SK-N-SH (cell line): ENCODE results near the gene ATP2B1. TPM values are rescaled to one million over a fixed set of nuclear protein-coding genes. Genes with fewer than 3 reads are reported as not detected.

Experiments
- CTCF ChIA-PET: fragments of 300-600, 350-600 bp; formaldehyde crosslinking; extraction: SDS; loops from one replicate; lab custom pipeline; 2021; lab: Yijun Ruan, JAX
- POLR2A ChIA-PET: fragments of 350-600 bp; sonication (Branson Sonifier 250); formaldehyde crosslinking; extraction: SDS; loops from one replicate; lab custom pipeline; 2020; ENCODE audit warnings: antibody characterized with exemption, inconsistent platforms; lab: Yijun Ruan, JAX
- DNase-seq: peaks from one replicate; pipeline ENCODE4 v3.0.0; 2012
- H2AFZ ChIP-seq: fragments of 200-600 bp; sonication (generic); 2 replicates; pipeline ENCODE4 v1.8.1; 2016; ENCODE audit warnings: antibody characterized with exemption, mild to moderate bottlenecking, low read depth
- H3F3A ChIP-seq: fragments of 200-600 bp; sonication (generic); replicated peaks from 2 replicates; pipeline ENCODE3; 2016; ENCODE audit warnings: antibody characterized with exemption, mild to moderate bottlenecking; ENCODE audit not compliant: insufficient read depth
- H3K27ac ChIP-seq, 2 experiments: fragments of 200-500 bp in 1 of 2; fragments of 200-600 bp in 1 of 2; sonication (Bioruptor generic) in 1 of 2; sonication (generic), shearing (Covaris generic) in 1 of 2; 2 replicates each; pipeline versions ENCODE4 v1.5.1 to v1.6.1; 2014 to 2016; ENCODE audit warnings: low read depth in 2 of 2, inconsistent platforms in 1 of 2, low read length in 1 of 2, mild to moderate bottlenecking in 1 of 2, mixed read lengths in 1 of 2
- H3K27me3 ChIP-seq: fragments of 200-600 bp; sonication (generic), shearing (Covaris generic); 2 replicates; pipeline ENCODE4 v1.6.1; 2016; ENCODE audit warnings: mixed run types; ENCODE audit not compliant: insufficient read depth
- H3K36me3 ChIP-seq, 2 experiments: fragments of 200-500 bp in 1 of 2; fragments of 200-600 bp in 1 of 2; sonication (Bioruptor generic) in 1 of 2; sonication (generic) in 1 of 2; replicated peaks in 1 of 2; 2 replicates each; pipeline versions ENCODE3 to v1.5.1; 2014 to 2016; ENCODE audit warnings: low read length in 1 of 2, mild to moderate bottlenecking in 1 of 2; ENCODE audit not compliant: insufficient read depth in 2 of 2, control insufficient read depth in 1 of 2
- H3K4me1 ChIP-seq, 2 experiments: fragments of 200-500 bp in 1 of 2; fragments of 200-600 bp in 1 of 2; sonication (Bioruptor generic) in 1 of 2; sonication (generic), shearing (Covaris generic) in 1 of 2; 2 replicates each; pipeline versions ENCODE4 v1.5.1 to v1.6.1; 2014 to 2016; ENCODE audit warnings: low read depth in 1 of 2, low read length in 1 of 2, mixed run types in 1 of 2; ENCODE audit not compliant: insufficient read depth in 2 of 2, control insufficient read depth in 1 of 2
- H3K4me2 ChIP-seq: fragments of 200-600 bp; sonication (generic), shearing (Covaris generic); 2 replicates; pipeline ENCODE4 v1.6.1; 2017; ENCODE audit warnings: mixed run types
- H3K4me3 ChIP-seq, 2 experiments: fragments of 200-500 bp in 1 of 2; fragments of 200-600 bp in 1 of 2; sonication (Bioruptor generic) in 1 of 2; sonication (generic), shearing (Covaris generic) in 1 of 2; 2 replicates each; pipeline versions ENCODE4 v1.5.1 to v1.8.1; 2014 to 2016; ENCODE audit warnings: low read depth in 2 of 2, inconsistent platforms in 1 of 2, low read length in 1 of 2, mild to moderate bottlenecking in 1 of 2, mixed read lengths in 1 of 2, moderate library complexity in 1 of 2
- H3K79me2 ChIP-seq: fragments of 200-600 bp; sonication (generic); 2 replicates; pipeline ENCODE4 v1.8.1; 2017; ENCODE audit warnings: mild to moderate bottlenecking; ENCODE audit not compliant: insufficient read depth
- H3K9ac ChIP-seq: fragments of 200-600 bp; sonication (generic); 2 replicates; pipeline ENCODE4 v1.6.1; 2017; ENCODE audit warnings: mixed run types
- H3K9me2 ChIP-seq: fragments of 200-600 bp; sonication (generic); 2 replicates; pipeline ENCODE4 v1.6.1; 2017; ENCODE audit warnings: mixed run types
- H3K9me3 ChIP-seq: fragments of 200-600 bp; sonication (generic); 2 replicates; pipeline ENCODE4 v1.6.1; 2017; ENCODE audit warnings: mixed run types, mild to moderate bottlenecking, moderate library complexity
- H4K20me1 ChIP-seq: fragments of 200-600 bp; sonication (generic); 2 replicates; pipeline ENCODE4 v1.6.1; 2017; ENCODE audit warnings: mild to moderate bottlenecking, mixed run types; ENCODE audit not compliant: insufficient read depth
- CHD2 ChIP-seq: fragments of 150-350 bp; IDR thresholded peaks from 2 replicates; pipeline ENCODE4 v1.6.1; 2018; ENCODE audit warnings: low read length; ENCODE audit not compliant: partially characterized antibody
- EP300 ChIP-seq, 2 experiments: IDR thresholded peaks; 2 replicates each; pipeline versions ENCODE4 v1.4.0 to v1.6.1; 2012; ENCODE audit warnings: borderline replicate concordance in 1 of 2, low read depth in 1 of 2, low read length in 1 of 2
- FOSL2 ChIP-seq: IDR thresholded peaks from 2 replicates; pipeline ENCODE4 v1.4.0; 2012; ENCODE audit warnings: low read depth, mild to moderate bottlenecking, moderate library complexity, borderline replicate concordance
- FOXJ3 ChIP-seq: sonication (generic); formaldehyde crosslinking; IDR thresholded peaks from 2 replicates; pipeline ENCODE4 v1.5.1; 2020; ENCODE audit warnings: mild to moderate bottlenecking, missing genetic modification reagents
- GABPA ChIP-seq: IDR thresholded peaks from 2 replicates; pipeline ENCODE4 v1.4.0; 2012; ENCODE audit warnings: low read depth, mild to moderate bottlenecking
- IRF3 ChIP-seq: fragments of 150-350 bp; IDR thresholded peaks from 2 replicates; pipeline ENCODE4 v1.6.1; 2016; ENCODE audit warnings: mild to moderate bottlenecking, low read depth, low read length
- JUND ChIP-seq: IDR thresholded peaks from 2 replicates; pipeline ENCODE4 v1.4.0; 2012
- MEF2A ChIP-seq: IDR thresholded peaks from 2 replicates; pipeline ENCODE4 v1.4.0; 2012; ENCODE audit warnings: low read depth, borderline replicate concordance
- NFIC ChIP-seq: IDR thresholded peaks from 2 replicates; pipeline ENCODE4 v1.4.0; 2012; ENCODE audit warnings: borderline replicate concordance
- NRF1 ChIP-seq: IDR thresholded peaks from 2 replicates; pipeline ENCODE4 v1.6.1; 2012; ENCODE audit warnings: low read depth, mild to moderate bottlenecking, low read length
- PBX3 ChIP-seq: IDR thresholded peaks from 2 replicates; pipeline ENCODE4; 2012
- POLR2AphosphoS5 ChIP-seq: IDR thresholded peaks from 2 replicates; pipeline ENCODE4 v1.6.1; 2012; ENCODE audit warnings: low read depth, low read length
- RAD21 ChIP-seq: IDR thresholded peaks from 2 replicates; pipeline ENCODE4 v1.6.1; 2012; ENCODE audit warnings: mild to moderate bottlenecking, low read length
- RCOR1 ChIP-seq: fragments of 150-350 bp; IDR thresholded peaks from 2 replicates; pipeline ENCODE4 v1.6.1; 2017; ENCODE audit warnings: antibody characterized with exemption, low read length
- REST ChIP-seq: IDR thresholded peaks from 2 replicates; pipeline ENCODE4 v1.6.1; 2012; ENCODE audit warnings: mild to moderate bottlenecking, low read depth, low read length, moderate library complexity
- RXRA ChIP-seq: IDR thresholded peaks from 2 replicates; pipeline ENCODE4 v1.4.0; 2012; ENCODE audit warnings: low read depth, mild to moderate bottlenecking, borderline replicate concordance
- SMC3 ChIP-seq: IDR thresholded peaks from 2 replicates; pipeline ENCODE4 v1.6.1; 2012; ENCODE audit warnings: low read depth, low read length, improper control_type of control experiment
- USF2 ChIP-seq: fragments of 150-350 bp; IDR thresholded peaks from 2 replicates; pipeline ENCODE4 v1.6.1; 2017; ENCODE audit warnings: antibody characterized with exemption, low read length, low read depth, borderline replicate concordance
- YY1 ChIP-seq: IDR thresholded peaks from 2 replicates; pipeline ENCODE4 v1.4.0; 2012; ENCODE audit warnings: low read depth, mild to moderate bottlenecking
- WGBS: methylation state at CpG from one replicate; pipeline ENCODE4 v1.1.6; 2017; ENCODE audit warnings: low lambda C conversion rate; 5-methylcytosine and 5-hydroxymethylcytosine counted together
- polyA plus RNA-seq, 3 experiments: library from polyadenylated mRNA; depleted of rRNA; stranded (reverse); fragments of >200 nt; gene quantifications; 2 replicates each; pipeline ENCODE4 v1.2.3, GENCODE V29; 2012

ATP2B1 gene
- polyA plus RNA-seq, 1 of the 3 experiments (the other 2 are of a cell fraction) = 4.3 TPM

GRCh38 chr12:89556976-89557375 lies 151.7 kb downstream of the ATP2B1 start:
- no peaks in the 10 kb centered on the region for H3K9me2 ChIP-seq
- H3K9me3 ChIP-seq = no peaks in the 10 kb centered on the region
- H3K36me3 ChIP-seq = no peaks in the 10 kb centered on the region
- CTCF ChIA-PET = interaction anchor here (3.8 kb wide), 1 partner anchor 13 kb away, joined by 22 read pairs; no protein-coding TSS in a partner anchor
- H3F3A ChIP-seq = no peaks in the 10 kb centered on the region
- no peaks in the 10 kb centered on the region for H3K27me3 ChIP-seq
- no peak for DNase-seq
- WGBS = 58% methylated on average over 2 of the region's 2 CpGs
- H3K4me3 ChIP-seq = no peak overlapping the region
- H3K4me1 ChIP-seq = no peaks in the 10 kb centered on the region
- H2AFZ ChIP-seq = 0 out of 2 replicates have a peak overlapping the region, but pooled peaks have one; percentile 9
- TF ChIP-seq SMC3 (no peak), NFIC (peak; percentile 31; the same call in 1 of the 2 replicates)
- 0 out of 4 replicates have a peak overlapping the region, but pooled peaks of 1 of the 2 experiments have one; percentile 13 for H3K27ac ChIP-seq
- no peak overlapping the region for H3K4me2 ChIP-seq
- no peaks in the 10 kb centered on the region for H3K79me2 ChIP-seq
- H4K20me1 ChIP-seq = no peaks in the 10 kb centered on the region
- H3K9ac ChIP-seq = no peak overlapping the region
- POLR2A ChIA-PET = no interaction called here

- Histone ChIP-seq H3K36me3 (no peaks in the 10 kb centered on the region), H3K4me3 (no peak overlapping the region), H3K79me2 (no peaks in the 10 kb centered on the region), H4K20me1 (no peaks in the 10 kb centered on the region), H3K9me2 (no peaks in the 10 kb centered on the region), H3K4me2 (no peak overlapping the region), H3K9ac (no peak overlapping the region), H3K27ac (no peak overlapping the region), H2AFZ (no peak overlapping the region), H3F3A (no peaks in the 10 kb centered on the region), H3K9me3 (no peaks in the 10 kb centered on the region), H3K4me1 (no peaks in the 10 kb centered on the region), H3K27me3 (no peaks in the 10 kb centered on the region)
- ChIA-PET POLR2A (no interaction called here), CTCF (interaction anchor here (0.6 to 2.1 kb wide), 2 partner anchors 9 to 10 kb away, joined by 3 to 8 read pairs; no protein-coding TSS in a partner anchor)
- 7% methylated on average over 1 of the region's 1 CpG for WGBS
- no peak for DNase-seq
- no peak for TF ChIP-seq GABPA
- TF ChIP-seq RCOR1 = no peak
- no peak for TF ChIP-seq CHD2
- no peak for TF ChIP-seq FOSL2
- TF ChIP-seq USF2 = no peak
- no peak for TF ChIP-seq POLR2AphosphoS5
- no peak for TF ChIP-seq NFIC
- TF ChIP-seq RXRA = no peak
- TF ChIP-seq FOXJ3 (CRISPR knock-in tag) = no peak
- no peak for TF ChIP-seq NRF1
- no peak for TF ChIP-seq SMC3
- TF ChIP-seq MEF2A = no peak
- no peak for TF ChIP-seq RAD21
- TF ChIP-seq IRF3 = no peak
- no peak for TF ChIP-seq JUND
- no peak for TF ChIP-seq PBX3
- TF ChIP-seq EP300 (IDR thresholded peaks at IDR 0.05; ENCODE audit: borderline replicate concordance in 1 of 2, low read depth in 1 of 2, low read length in 1 of 2) = no peak
- no peak for TF ChIP-seq YY1
- TF ChIP-seq REST = no peak
These were observed 156.3 kb downstream of the ATP2B1 start for GRCh38 chr12:89552376-89552775.
